Measurements from ENCODE around the gene EXOC4.

The EXOC4 gene

GRCh38 chr7:133475655-133476054 lies 222.8 kb downstream of the EXOC4 start:
- TF ChIP-seq CTCF (conservative IDR thresholded peaks at IDR 0.05; ENCODE audit: low read depth), result no peak
- no peak overlapping the region for H3K27ac ChIP-seq
- no peak for DNase-seq (ENCODE audit: low spot score)
- POLR2A ChIA-PET (ENCODE audit: low non-redundant PET), result no interaction called here
- CTCF ChIA-PET, result no interaction called here

GRCh38 chr7:133477791-133478190 lies 224.9 kb downstream of the EXOC4 start:
- no peak for DNase-seq (ENCODE audit: low spot score)
- H3K27ac ChIP-seq, result no peak overlapping the region
- CTCF ChIA-PET, result interaction anchor here (0.6 kb wide), 1 partner anchor 204 kb away, joined by 4 read pairs; no protein-coding TSS in a partner anchor
- POLR2A ChIA-PET (ENCODE audit: low non-redundant PET), result no interaction called here
- no peak for TF ChIP-seq CTCF (conservative IDR thresholded peaks at IDR 0.05; ENCODE audit: low read depth)

GRCh38 chr7:133478591-133479135 lies 225.8 kb downstream of the EXOC4 start:
- TF ChIP-seq CTCF (conservative IDR thresholded peaks at IDR 0.05; ENCODE audit: low read depth), result no peak
- no peak overlapping the region for H3K27ac ChIP-seq
- ChIA-PET POLR2A (ENCODE audit: low non-redundant PET) (no interaction called here), CTCF (no interaction called here)
- no peak for DNase-seq (ENCODE audit: low spot score)

- POLR2A ChIA-PET (ENCODE audit: low non-redundant PET), result no interaction called here
- no peak for TF ChIP-seq CTCF (conservative IDR thresholded peaks at IDR 0.05; ENCODE audit: low read depth)
- DNase-seq (ENCODE audit: low spot score), result no peak
- H3K27ac ChIP-seq, result no peak overlapping the region
- CTCF ChIA-PET, result no interaction called here
These were observed 226.7 kb downstream of the EXOC4 start for GRCh38 chr7:133479456-133480065.

GRCh38 chr7:133480868-133481267 lies 228.0 kb downstream of the EXOC4 start:
- ChIA-PET POLR2A (ENCODE audit: low non-redundant PET) (no interaction called here), CTCF (no interaction called here)
- no peak for DNase-seq (ENCODE audit: low spot score)
- no peak overlapping the region for H3K27ac ChIP-seq
- TF ChIP-seq CTCF (conservative IDR thresholded peaks at IDR 0.05; ENCODE audit: low read depth), result no peak

GRCh38 chr7:133481676-133482075 lies 228.8 kb downstream of the EXOC4 start:
- ChIA-PET POLR2A (ENCODE audit: low non-redundant PET) (no interaction called here), CTCF (no interaction called here)
- peak; percentile 26 for DNase-seq (ENCODE audit: low spot score)
- H3K27ac ChIP-seq, result no peak overlapping the region
- TF ChIP-seq CTCF (conservative IDR thresholded peaks at IDR 0.05; ENCODE audit: low read depth), result no peak

Data from RWPE1 (cell line).